NT2/D1 (cell line): ENCODE measurements around the gene COMT.

ENCODE experiments used
- SUZ12 ChIP-seq: IDR thresholded peaks from 2 replicates; pipeline ENCODE4 v1.6.1; 2011; ENCODE audit not compliant: insufficient read length, insufficient read depth; ENCODE audit errors: extremely low read depth
- ZNF274 ChIP-seq: IDR thresholded peaks from 2 replicates; pipeline ENCODE4 v1.6.1; 2011; ENCODE audit warnings: mild to moderate bottlenecking, low read depth, low read length

GRCh38 chr22:19981171-19981960 is 39.8 kb downstream of the COMT start:
- TF ChIP-seq ZNF274 (no peak), SUZ12 (no peak)
